Activated T-cell treated with anti-CD3 and anti-CD28 coated beads for 24 hours (primary cell): ENCODE measurements around the gene CDKN2AIP.

Experiments
- DNase-seq: peaks from one replicate; pipeline ENCODE4 v3.0.0-alpha.2; 2020; ENCODE audit warnings: low read depth

Gene CDKN2AIP

DNA sequence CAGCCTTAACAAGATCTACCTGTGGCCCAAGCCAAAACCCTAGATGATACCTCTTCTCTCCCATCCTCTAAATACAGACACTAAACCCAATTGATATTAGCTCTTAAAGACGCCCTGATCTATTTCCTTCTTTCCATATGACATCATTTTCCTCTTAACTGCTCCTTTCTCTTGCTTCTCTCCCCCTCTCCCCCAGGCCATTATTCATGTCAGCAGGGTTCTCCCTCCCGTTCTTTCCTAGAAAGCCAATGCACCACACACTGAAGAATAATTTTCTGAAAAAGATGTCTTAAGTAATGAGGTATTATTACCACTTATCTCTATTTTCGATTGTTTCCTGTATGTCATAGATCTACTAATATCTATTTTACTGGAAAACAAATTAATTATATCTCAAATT, 50.7 kb downstream of the CDKN2AIP start:
- no peak for DNase-seq
